Stimulated activated CD8-positive, alpha-beta memory T cell treated with anti-CD3 and anti-CD28 coated beads, Interleukin-7, amount 100 ng/mL, for 1 hour (primary cell): ENCODE results near the gene OBP2A.
"Not testable (repeated sequence)": the region's sequence is repeated elsewhere in the genome, so short reads cannot be mapped to it uniquely, and the experiment has no call there.

ENCODE experiments used
- DNase-seq, 2 donors: peaks; one replicate each; pipeline ENCODE4 v3.0.0-alpha.2; 2020; ENCODE audit warnings: low read depth in 2 of 2

Gene OBP2A, protein sequence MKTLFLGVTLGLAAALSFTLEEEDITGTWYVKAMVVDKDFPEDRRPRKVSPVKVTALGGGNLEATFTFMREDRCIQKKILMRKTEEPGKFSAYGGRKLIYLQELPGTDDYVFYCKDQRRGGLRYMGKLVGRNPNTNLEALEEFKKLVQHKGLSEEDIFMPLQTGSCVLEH

DNA sequence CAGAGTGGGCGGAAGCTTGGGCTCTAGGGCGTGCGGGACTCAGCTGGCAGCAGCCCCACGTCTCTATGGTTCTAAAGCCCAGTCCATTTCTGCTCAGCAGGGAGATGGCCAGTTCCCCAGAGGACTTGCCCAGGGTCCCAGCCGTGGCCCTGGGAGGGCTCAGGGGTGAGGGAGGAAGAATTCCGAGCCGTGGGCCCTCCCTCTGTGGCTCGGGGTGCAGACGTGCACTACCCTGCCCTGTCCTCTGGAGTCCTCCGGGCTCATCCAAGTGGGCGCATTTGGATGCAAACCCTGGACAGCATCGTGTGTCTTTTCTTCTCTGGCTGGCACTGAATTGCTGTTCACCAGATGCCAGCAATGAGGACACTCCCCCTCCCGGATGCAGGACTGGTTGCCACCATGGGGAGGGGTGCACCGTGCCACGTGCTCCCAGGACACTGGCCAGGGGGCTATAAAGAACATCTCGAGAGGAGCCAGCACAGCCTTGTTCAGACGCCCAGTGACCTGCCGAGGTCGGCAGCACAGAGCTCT lies at the start of gene OBP2A:
TSS of gene OBP2A (plus strand) at position 481 of the 531 bp plus-strand sequence. CDS start 55 bp downstream, outside the sequence.
- DNase-seq: not testable (repeated sequence)

- DNase-seq: no peak
Measured at GRCh38 chr9:135498381-135499126, 47.4 kb upstream of the OBP2A start.

DNA sequence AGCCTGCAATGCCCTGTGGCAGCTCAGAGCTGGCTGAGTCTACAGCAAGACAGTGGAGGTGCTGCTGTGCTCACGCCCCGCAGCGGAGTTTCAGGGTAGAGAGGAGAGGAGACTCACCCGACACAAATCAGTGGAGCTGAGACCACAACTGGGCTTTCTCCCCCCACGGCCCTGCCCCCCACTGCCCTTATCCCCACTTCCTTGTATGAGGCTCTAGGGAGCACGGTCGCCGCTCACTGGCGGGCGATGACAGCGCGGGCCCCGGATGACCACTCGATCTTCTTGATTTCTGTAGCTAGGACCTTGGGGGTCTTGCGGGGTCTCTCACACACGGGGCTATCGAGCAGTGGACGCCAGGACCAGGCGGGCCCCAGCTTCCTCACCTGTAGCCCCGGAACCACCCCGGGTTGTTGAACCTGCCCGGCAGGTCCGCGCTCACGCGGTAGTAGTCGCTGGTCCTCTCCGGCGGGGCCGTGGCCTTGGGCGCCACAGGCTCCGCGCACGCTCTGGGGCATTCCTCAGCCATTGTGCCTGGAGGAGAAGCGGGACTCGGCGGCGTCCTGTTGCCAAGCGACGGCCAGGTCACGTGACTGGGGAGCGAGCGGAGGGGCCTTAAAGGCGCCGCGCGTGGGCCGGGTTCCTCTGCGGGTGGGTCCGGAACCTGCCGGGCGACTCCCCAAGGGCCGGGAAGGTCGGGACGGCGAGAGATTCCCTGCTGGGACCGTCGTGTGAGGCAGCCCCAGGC lies 46.4 kb upstream of the OBP2A start:
- DNase-seq: peak; percentile 81 to 83

DNA sequence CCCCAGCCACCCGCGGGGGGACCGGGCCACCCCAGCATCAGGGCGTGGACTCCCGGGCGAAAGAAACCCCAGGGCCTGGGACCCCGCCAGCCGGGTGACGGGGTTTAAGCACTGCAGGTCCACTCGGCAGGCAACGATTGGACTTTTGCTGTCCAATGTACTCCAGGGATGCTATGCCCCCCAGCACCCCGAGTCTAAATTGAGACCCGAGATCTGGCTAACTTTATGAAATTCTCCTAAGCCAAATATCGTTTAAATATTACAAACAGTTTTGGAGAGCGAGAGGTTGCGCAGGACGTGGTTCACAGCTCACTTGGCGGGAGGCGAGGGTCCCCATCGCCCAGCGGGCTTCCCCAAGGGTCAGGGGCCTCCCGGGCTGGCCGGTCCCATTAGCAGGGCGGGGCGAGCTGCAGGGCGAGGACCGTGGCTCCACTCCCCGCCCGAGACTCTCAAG lies 45.8 kb upstream of the OBP2A start:
- no peak for DNase-seq

DNA sequence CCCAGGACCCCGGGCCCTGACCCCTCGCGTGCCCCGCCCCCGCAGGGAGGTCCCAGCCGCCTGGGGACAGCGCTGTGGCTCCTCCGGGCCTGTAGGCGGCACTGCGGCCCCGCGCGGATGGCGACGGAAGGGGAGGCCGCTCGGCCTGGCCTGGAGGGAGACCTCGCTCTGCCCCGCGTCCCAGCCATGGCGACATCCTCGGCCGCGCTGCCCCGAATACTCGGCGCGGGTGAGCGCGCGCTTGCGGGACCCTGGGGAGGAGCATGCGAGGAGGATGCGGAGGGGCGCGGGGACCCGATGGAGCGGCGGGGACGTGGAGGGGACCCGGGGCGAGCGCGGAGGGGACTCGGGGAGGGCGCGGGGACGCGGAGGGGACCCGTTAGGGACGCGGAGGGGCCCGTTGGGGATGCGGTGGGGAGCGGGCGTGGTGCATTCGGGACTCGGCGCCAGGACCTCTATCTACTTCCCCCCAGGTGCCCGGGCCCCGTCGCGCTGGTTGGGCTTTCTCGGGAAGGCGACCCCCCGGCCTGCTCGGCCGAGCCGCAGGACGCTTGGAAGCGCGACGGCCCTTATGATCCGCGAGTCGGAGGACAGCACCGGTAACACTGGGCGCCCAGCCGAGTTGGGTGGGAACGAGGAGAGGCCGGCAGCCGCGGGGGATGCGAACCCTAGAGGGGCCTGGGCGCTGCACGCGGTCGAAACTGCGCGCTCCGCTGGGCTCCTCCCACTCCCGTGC lies 45.2 kb upstream of the OBP2A start, which contains the start of gene MRPS2:
TSS of gene MRPS2 (plus strand) at position 158 of the 736 bp plus-strand sequence. CDS start at position 187, 29 bp downstream.
- peak; percentile 66 to 73 for DNase-seq

- no peak for DNase-seq
Measured at GRCh38 chr9:135501261-135502167, 44.4 kb upstream of the OBP2A start.

DNA sequence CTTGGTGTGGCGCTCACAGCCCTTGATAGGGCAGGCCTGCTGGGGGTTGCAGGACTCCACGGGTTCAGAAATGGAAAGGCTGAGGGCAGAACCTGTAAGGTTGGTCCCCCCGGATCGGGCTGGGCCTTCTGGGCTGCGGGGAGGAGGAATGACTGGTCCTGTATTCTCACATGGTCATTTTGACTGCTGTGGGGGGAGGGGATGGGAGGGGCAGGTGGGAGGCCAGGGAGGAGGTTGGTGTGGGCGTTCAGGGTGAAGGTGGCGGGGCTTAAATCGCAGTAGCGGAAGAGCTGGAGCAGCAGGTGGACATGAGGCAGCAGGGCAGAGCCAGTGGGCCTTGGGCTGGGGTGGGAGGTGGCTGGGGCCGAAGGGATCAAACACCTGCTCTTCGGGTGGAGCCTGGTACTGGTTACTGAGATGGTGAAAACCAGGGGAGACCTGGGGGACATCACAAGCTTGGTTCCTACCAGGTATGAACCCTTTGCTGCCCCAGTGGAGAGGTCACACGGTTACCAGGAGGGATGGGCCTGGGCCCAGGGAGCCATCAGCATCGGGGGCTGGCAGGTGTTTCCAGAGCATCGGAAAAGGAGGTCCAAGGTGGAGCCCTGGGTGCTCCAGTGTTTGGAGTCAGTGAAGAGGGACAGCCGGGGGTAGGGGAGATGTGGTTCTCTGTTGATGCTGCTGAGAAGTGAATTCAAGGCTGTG lies 43.6 kb upstream of the OBP2A start:
- no peak for DNase-seq

GRCh38 chr9:135502873-135503321 lies 43.0 kb upstream of the OBP2A start:
- DNase-seq: no peak

DNA sequence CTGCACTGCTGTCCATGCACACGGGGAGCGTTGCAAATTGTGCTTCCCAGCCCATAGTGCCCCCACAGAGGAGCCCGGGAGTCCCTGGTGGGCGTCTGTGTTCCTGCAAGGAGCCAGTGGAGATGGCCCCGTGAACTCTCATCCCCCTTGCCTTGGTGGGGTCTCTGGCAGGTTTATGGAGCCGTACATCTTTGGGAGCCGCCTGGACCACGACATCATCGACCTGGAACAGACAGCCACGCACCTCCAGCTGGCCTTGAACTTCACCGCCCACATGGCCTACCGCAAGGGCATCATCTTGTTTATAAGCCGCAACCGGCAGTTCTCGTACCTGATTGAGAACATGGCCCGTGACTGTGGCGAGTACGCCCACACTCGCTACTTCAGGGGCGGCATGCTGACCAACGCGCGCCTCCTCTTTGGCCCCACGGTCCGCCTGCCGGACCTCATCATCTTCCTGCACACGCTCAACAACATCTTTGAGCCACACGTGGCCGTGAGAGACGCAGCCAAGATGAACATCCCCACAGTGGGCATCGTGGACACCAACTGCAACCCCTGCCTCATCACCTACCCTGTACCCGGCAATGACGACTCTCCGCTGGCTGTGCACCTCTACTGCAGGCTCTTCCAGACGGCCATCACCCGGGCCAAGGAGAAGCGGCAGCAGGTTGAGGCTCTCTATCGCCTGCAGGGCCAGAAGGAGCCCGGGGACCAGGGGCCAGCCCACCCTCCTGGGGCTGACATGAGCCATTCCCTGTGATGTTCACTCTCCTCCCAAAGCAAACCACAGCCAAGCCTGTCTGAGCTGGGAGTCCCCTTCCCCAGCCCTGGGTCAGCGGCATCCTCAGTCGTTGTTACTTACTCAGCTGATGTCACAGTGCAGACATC lies 42.3 kb upstream of the OBP2A start:
- DNase-seq: no peak

- peak; percentile 9 to 25 for DNase-seq
Measured at GRCh38 chr9:135504262-135505243, 41.4 kb upstream of the OBP2A start.

- no peak for DNase-seq
Measured at GRCh38 chr9:135505406-135506187, 40.3 kb upstream of the OBP2A start.

- no peak for DNase-seq
Measured at GRCh38 chr9:135506327-135507103, 39.4 kb upstream of the OBP2A start.

DNA sequence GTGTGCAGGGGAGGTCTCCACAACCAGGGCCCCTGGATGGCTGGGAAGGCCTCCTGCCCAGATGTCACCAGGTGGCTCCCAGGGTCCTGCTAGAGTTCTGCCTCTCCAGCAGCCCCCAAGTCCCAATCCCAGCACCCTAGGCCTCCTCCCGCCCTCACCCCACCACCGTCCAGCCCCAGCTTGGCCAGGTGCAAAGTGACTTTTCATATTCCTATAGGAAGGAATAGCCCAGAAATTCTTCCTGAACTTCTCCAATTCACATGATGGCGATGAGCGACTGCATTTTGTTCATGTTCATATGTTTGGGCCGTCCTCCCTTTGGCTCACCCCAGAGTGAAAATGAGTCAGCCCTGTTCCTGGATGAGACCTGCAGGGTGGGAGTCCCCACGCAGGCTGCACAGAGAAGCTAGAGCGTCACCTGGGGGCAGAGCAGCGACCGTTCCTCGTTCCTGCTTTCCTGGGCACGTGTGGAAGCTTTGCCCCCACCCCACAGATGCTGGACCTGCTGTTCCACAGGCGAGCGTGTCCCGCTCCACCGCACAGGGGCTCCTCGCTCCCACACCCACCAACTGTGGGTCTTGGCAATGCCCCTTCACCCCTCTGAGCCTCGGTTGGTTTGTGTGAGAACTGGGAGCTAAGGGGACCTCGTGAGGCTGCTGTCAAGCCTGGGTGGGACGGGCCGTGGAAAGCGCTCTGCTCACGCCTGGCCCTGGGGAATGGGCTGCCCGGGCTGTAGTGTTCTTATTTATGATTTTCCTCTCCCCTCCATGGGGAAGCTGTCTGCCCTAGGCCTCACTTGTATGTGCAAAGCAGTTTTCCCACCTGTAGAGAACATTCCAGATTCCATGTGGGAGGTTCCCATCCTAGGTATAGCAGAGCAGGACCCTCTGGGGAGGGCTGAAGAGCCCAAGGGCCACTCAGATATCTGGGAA lies 38.6 kb upstream of the OBP2A start:
- DNase-seq: no peak

DNA sequence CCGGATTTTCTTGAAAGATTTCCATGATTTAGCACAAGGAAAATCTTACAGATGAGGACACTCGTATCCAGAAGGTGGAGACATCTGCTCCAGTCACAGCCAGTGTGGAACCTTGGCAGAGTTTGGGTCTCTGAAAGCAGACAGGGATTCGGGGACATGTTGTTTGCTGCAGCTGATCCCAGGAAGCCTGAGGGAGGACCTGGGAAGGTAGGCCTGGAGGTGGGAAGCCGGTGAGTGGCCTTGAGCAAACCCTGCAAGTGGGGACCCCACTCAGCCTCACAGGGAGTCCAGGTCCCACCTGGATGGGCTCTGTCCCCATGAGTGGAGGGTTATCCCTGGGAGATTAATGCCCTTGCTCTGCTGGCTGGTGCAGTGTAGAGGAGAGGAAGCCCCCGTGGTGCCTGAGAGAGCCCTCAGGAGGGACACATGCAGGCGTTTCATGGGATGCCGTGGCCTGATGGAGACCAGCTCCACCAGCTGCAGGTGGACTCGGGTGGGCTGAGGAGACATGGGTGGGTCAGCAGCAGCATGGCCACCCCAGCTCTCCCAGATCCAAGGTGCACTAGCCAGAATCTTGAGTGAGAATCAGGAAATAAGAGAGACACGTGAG lies 37.6 kb upstream of the OBP2A start:
- DNase-seq: no peak
